WTC11 (cell line): ENCODE data around the gene THAP3. TPM values are rescaled to one million over a fixed set of nuclear protein-coding genes. Genes with fewer than 3 reads are reported as not detected.

Source experiments
- ATAC-seq: fragments of 200-7000 bp; cut with Tn5 transposase; 2 replicates; pipeline ENCODE4 v1.10.0; 2021; ENCODE audit warnings: mild to moderate bottlenecking, moderate library complexity
- CTCF ChIA-PET: fragments of 300-600 bp; sonication (Branson Sonifier 250); formaldehyde crosslinking; loops from one replicate; lab custom pipeline; 2021; ENCODE audit warnings: antibody characterized with exemption; lab: Charles Lee
- POLR2A ChIA-PET: fragments of 350-600 bp; sonication (Branson Sonifier 250); formaldehyde crosslinking; loops from one replicate; lab custom pipeline; 2021; ENCODE audit warnings: antibody characterized with exemption; lab: Charles Lee
- DNase-seq: peaks from one replicate; pipeline ENCODE4 v3.0.0; 2021; ENCODE audit warnings: low spot score
- H3K27ac Mint-ChIP-seq: 2 replicates; pipeline ENCODE4 v1.8.0; 2021; ENCODE audit warnings: mixed read lengths
- H3K27me3 Mint-ChIP-seq: 2 replicates; pipeline ENCODE4 v1.8.0; 2021; ENCODE audit warnings: low read depth, mild to moderate bottlenecking, moderate library complexity, mixed read lengths
- H3K36me3 Mint-ChIP-seq: 2 replicates; pipeline ENCODE4 v1.8.0; 2021; ENCODE audit warnings: mixed read lengths
- H3K4me1 Mint-ChIP-seq: 2 replicates; pipeline ENCODE4 v1.8.0; 2022; ENCODE audit warnings: mixed read lengths
- H3K4me3 Mint-ChIP-seq: 2 replicates; pipeline ENCODE4 v1.8.0; 2021; ENCODE audit warnings: mild to moderate bottlenecking, moderate library complexity, mixed read lengths
- H3K9me3 Mint-ChIP-seq: 2 replicates; pipeline ENCODE4 v1.8.0; 2021; ENCODE audit warnings: mixed read lengths
- ATF1 ChIP-seq: sonication (generic); formaldehyde crosslinking; IDR thresholded peaks from 2 replicates; pipeline ENCODE4 v1.8.1; 2023; ENCODE audit warnings: mild to moderate bottlenecking, moderate library complexity, missing genetic modification reagents
- CREB1 ChIP-seq: sonication (generic); formaldehyde crosslinking; IDR thresholded peaks from 2 replicates; pipeline ENCODE4 v1.8.0; 2023; ENCODE audit warnings: mild to moderate bottlenecking, missing genetic modification reagents
- ESRRA ChIP-seq: sonication (generic); formaldehyde crosslinking; IDR thresholded peaks from 2 replicates; pipeline ENCODE4 v1.8.1; 2022; ENCODE audit warnings: mild to moderate bottlenecking, missing genetic modification reagents, borderline replicate concordance
- ETV6 ChIP-seq: sonication (generic); formaldehyde crosslinking; IDR thresholded peaks from 2 replicates; pipeline ENCODE4 v1.8.1; 2022; ENCODE audit warnings: mild to moderate bottlenecking, missing genetic modification reagents
- FOXJ3 ChIP-seq: sonication (generic); formaldehyde crosslinking; IDR thresholded peaks from 2 replicates; pipeline ENCODE4 v1.9.0; 2021; ENCODE audit warnings: missing genetic modification reagents, mild to moderate bottlenecking, borderline replicate concordance
- FOXK1 ChIP-seq: sonication (generic); formaldehyde crosslinking; IDR thresholded peaks from 2 replicates; pipeline ENCODE4 v1.8.0; 2022; ENCODE audit warnings: mild to moderate bottlenecking, moderate library complexity, missing genetic modification reagents
- JAZF1 ChIP-seq: fragments of 250-450 bp; sonication (Bioruptor Pico); IDR thresholded peaks from 2 replicates; pipeline ENCODE4 v1.9.0; 2021; ENCODE audit warnings: moderate library complexity, mild to moderate bottlenecking, inconsistent platforms
- JUN ChIP-seq: sonication (generic); formaldehyde crosslinking; IDR thresholded peaks from 2 replicates; pipeline ENCODE4 v1.8.0; 2023; ENCODE audit warnings: mild to moderate bottlenecking, missing genetic modification reagents
- NFATC4 ChIP-seq: fragments of 250-450 bp; sonication (Bioruptor Pico); IDR thresholded peaks from 2 replicates; pipeline ENCODE4 v1.9.0; 2021; ENCODE audit warnings: mild to moderate bottlenecking
- PRRX2 ChIP-seq: fragments of 250-450 bp; sonication (Bioruptor Pico); IDR thresholded peaks from 2 replicates; pipeline ENCODE4 v1.8.0; 2021; ENCODE audit warnings: mild to moderate bottlenecking
- SP1 ChIP-seq: sonication (generic); formaldehyde crosslinking; conservative IDR thresholded peaks from 2 replicates; pipeline ENCODE4 v1.8.1; 2022; ENCODE audit warnings: missing genetic modification reagents
- TP53 ChIP-seq: sonication (generic); formaldehyde crosslinking; IDR thresholded peaks from 2 replicates; pipeline ENCODE4 v1.8.1; 2023; ENCODE audit warnings: mild to moderate bottlenecking, missing genetic modification reagents
- ZNF121 ChIP-seq: sonication (generic); formaldehyde crosslinking; IDR thresholded peaks from 2 replicates; pipeline ENCODE4 v1.8.0; 2023; ENCODE audit warnings: missing genetic modification reagents
- ZNF138 ChIP-seq: sonication (generic); formaldehyde crosslinking; conservative IDR thresholded peaks from 2 replicates; pipeline ENCODE4 v1.8.1; 2022; ENCODE audit warnings: mild to moderate bottlenecking, moderate library complexity, missing genetic modification reagents
- ZNF219 ChIP-seq: sonication (generic); formaldehyde crosslinking; IDR thresholded peaks from 2 replicates; pipeline ENCODE4 v1.8.0; 2023; ENCODE audit warnings: missing genetic modification reagents, mild to moderate bottlenecking, borderline replicate concordance
- total RNA-seq: library from RNA; stranded (reverse); gene quantifications from 3 replicates; pipeline ENCODE4 v1.2.3, GENCODE V29; 2021
- TF ChIP-seq, protein P1 (sequence below): sonication (generic); formaldehyde crosslinking; IDR thresholded peaks from 2 replicates; pipeline ENCODE4 v1.8.1; 2023; ENCODE audit warnings: mild to moderate bottlenecking, missing genetic modification reagents, moderate library complexity
- TF ChIP-seq, protein P2 (sequence below): fragments of 250-450 bp; sonication (Bioruptor Pico); IDR thresholded peaks from 2 replicates; pipeline ENCODE4 v1.9.0; 2021; ENCODE audit warnings: moderate library complexity, mild to moderate bottlenecking, inconsistent platforms, borderline replicate concordance
- TF ChIP-seq, protein P3 (sequence below): sonication (generic); formaldehyde crosslinking; IDR thresholded peaks from 2 replicates; pipeline ENCODE4 v1.8.0; 2022; ENCODE audit warnings: mild to moderate bottlenecking, missing genetic modification reagents
- TF ChIP-seq, protein P4 (sequence below): sonication (generic); formaldehyde crosslinking; IDR thresholded peaks from 2 replicates; pipeline ENCODE4 v1.8.0; 2023; ENCODE audit warnings: missing genetic modification reagents
- TF ChIP-seq, protein P5 (sequence below): sonication (generic); formaldehyde crosslinking; IDR thresholded peaks from 2 replicates; pipeline ENCODE4 v1.8.1; 2022; ENCODE audit warnings: low read depth, missing genetic modification reagents, borderline replicate concordance
- TF ChIP-seq, protein P6 (sequence below): sonication (generic); formaldehyde crosslinking; IDR thresholded peaks from 2 replicates; pipeline ENCODE4 v1.8.0; 2022; ENCODE audit warnings: mild to moderate bottlenecking, missing genetic modification reagents
- TF ChIP-seq, protein P7 (sequence below): fragments of 200-600 bp; IDR thresholded peaks from 2 replicates; pipeline ENCODE4 v1.8.0; 2022; ENCODE audit warnings: antibody characterized with exemption
- TF ChIP-seq, protein P8 (sequence below): sonication (generic); formaldehyde crosslinking; IDR thresholded peaks from 2 replicates; pipeline ENCODE4 v1.8.1; 2023; ENCODE audit warnings: mild to moderate bottlenecking, missing genetic modification reagents, borderline replicate concordance

THAP3 gene
- total RNA-seq, 1 experiment from 2014 or later, result 14.8 TPM

DNA sequence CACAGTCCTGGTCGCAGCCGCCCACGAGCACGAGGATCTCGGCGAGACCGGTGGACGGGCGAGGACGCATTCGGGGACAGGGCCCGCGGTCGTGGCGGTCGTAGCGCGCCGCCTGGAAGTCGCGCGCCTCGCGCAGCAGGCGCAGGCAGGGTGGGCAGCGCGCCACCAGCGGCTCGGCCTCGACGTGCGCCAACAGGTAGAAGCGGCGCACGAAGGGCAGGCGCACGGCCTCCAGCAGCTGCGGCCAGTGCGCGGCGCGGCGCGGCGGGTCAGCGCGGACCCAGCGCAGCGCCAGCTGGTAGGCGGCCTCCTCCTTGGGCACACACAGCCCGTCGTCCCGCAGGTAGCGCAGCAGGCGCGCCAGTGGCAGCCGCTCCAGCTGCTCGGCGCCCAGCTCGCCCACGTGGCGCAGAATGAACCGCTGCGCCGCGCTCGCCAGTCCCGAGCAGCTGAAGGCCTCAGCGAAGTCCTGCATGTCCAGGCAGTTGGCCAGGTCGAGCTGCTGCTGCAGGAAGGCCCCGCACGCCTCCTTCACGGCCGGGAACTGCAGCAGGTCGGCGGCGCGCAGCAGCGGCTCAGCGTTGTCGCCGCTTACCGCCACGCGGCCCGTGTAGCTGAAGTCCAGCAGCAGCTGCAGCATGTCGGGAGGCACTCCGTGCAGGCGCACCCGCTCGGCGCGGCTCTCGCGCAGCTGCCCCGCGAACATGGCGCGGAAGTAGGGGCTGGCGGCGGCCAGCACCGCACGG, 22.6 kb upstream of the THAP3 start (continued):
- TF ChIP-seq FOXK1 (CRISPR knock-in tag), result peak; percentile 70
- TF ChIP-seq, all 79 proteins: peak for 19

DNA sequence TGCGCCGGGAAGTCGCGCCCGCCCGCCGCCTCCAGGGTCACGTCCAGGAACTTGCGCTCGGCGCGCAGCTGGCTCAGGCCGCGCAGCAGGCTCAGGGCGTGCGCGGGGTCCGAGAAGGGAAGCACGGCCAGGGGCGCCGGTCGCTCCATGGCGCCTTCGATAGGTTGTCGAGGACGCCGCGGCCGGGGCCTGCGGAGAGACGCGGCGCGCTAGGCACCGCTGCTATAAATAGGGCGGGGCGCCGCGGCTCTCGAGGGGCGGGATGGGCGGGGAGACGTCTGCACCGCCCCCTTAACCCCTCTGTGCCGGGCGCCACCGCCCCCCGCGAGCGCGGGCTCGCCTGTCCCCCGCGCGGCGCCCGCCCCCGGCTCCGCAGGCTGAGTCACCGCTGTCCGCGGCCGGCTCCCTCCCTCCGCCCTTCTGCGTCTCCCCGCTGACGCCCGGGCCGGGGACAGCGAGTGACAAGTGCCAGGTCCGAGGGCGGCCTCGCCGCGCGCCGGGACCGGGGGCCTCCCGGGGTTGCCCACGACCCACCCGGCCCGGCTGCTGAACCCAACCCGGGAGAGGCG, 21.9 kb upstream of the THAP3 start, which contains the start of gene KLHL21:
TSS of gene KLHL21 (minus strand) at position 201 of the 569 bp plus-strand sequence. CDS start at position 149, 52 bp downstream.
- ATAC-seq (peak; percentile 51), DNase-seq (peak; percentile 78)
- CTCF ChIA-PET, result interaction anchor here (0.6 to 1.9 kb wide), 12 partner anchors 11 to 468 kb away, joined by 3 to 10 read pairs (median 4); partner anchors contain the start of genes NOL9, PHF13, THAP3 and ZBTB48
- POLR2A ChIA-PET, result interaction anchor here (0.8 to 1.7 kb wide), 8 partner anchors 10 to 44 kb away, joined by 3 to 8 read pairs (median 4); partner anchors contain the start of genes PHF13 and ZBTB48
- Mint-ChIP-seq H3K27ac (peak within 1 kb of the TSS; percentile 97), H3K9me3 (no peaks in the 10 kb centered on the region), H3K27me3 (no peaks in the 10 kb centered on the region; the same call in 1 of the 2 replicates), H3K36me3 (peaks cover 3% of the 10 kb centered on the region; the same call in 1 of the 2 replicates), H3K4me1 (peaks cover 23% of the 10 kb centered on the region), H3K4me3 (peak within 1 kb of the TSS; percentile 80)
- TF ChIP-seq, protein P1, sequence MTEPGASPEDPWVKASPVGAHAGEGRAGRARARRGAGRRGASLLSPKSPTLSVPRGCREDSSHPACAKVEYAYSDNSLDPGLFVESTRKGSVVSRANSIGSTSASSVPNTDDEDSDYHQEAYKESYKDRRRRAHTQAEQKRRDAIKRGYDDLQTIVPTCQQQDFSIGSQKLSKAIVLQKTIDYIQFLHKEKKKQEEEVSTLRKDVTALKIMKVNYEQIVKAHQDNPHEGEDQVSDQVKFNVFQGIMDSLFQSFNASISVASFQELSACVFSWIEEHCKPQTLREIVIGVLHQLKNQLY (CRISPR knock-in tag), result no peak
- TF ChIP-seq FOXK1 (CRISPR knock-in tag) (no peak), JUN (CRISPR knock-in tag) (0 out of 2 replicates have a peak, but pooled peaks have one; percentile 33), SP1 (CRISPR knock-in tag) (peak; percentile 80; the same call in 1 of the 2 replicates), FOXJ3 (CRISPR knock-in tag) (no peak), ZNF219 (0 out of 2 replicates have a peak, but pooled peaks have one; percentile 45), ZNF121 (CRISPR knock-in tag) (no peak), NFATC4 (CRISPR knock-in tag) (no peak), ESRRA (0 out of 2 replicates have a peak, but pooled peaks have one; percentile 6), ZNF138 (CRISPR knock-in tag) (no peak), TP53 (CRISPR knock-in tag) (no peak), PRRX2 (CRISPR knock-in tag) (no peak), CREB1 (CRISPR knock-in tag) (0 out of 2 replicates have a peak, but pooled peaks have one; percentile 0), ATF1 (CRISPR knock-in tag) (no peak), ETV6 (CRISPR knock-in tag) (no peak), JAZF1 (CRISPR knock-in tag) (no peak)
- TF ChIP-seq, protein P2, sequence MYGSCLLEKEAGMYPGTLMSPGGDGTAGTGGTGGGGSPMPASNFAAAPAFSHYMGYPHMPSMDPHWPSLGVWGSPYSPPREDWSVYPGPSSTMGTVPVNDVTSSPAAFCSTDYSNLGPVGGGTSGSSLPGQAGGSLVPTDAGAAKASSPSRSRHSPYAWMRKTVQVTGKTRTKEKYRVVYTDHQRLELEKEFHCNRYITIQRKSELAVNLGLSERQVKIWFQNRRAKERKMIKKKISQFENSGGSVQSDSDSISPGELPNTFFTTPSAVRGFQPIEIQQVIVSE, result no peak
- TF ChIP-seq, protein P3, sequence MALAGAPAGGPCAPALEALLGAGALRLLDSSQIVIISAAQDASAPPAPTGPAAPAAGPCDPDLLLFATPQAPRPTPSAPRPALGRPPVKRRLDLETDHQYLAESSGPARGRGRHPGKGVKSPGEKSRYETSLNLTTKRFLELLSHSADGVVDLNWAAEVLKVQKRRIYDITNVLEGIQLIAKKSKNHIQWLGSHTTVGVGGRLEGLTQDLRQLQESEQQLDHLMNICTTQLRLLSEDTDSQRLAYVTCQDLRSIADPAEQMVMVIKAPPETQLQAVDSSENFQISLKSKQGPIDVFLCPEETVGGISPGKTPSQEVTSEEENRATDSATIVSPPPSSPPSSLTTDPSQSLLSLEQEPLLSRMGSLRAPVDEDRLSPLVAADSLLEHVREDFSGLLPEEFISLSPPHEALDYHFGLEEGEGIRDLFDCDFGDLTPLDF (CRISPR knock-in tag), result no peak
- TF ChIP-seq, protein P4, sequence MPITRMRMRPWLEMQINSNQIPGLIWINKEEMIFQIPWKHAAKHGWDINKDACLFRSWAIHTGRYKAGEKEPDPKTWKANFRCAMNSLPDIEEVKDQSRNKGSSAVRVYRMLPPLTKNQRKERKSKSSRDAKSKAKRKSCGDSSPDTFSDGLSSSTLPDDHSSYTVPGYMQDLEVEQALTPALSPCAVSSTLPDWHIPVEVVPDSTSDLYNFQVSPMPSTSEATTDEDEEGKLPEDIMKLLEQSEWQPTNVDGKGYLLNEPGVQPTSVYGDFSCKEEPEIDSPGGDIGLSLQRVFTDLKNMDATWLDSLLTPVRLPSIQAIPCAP (CRISPR knock-in tag), result no peak
- TF ChIP-seq, protein P5, sequence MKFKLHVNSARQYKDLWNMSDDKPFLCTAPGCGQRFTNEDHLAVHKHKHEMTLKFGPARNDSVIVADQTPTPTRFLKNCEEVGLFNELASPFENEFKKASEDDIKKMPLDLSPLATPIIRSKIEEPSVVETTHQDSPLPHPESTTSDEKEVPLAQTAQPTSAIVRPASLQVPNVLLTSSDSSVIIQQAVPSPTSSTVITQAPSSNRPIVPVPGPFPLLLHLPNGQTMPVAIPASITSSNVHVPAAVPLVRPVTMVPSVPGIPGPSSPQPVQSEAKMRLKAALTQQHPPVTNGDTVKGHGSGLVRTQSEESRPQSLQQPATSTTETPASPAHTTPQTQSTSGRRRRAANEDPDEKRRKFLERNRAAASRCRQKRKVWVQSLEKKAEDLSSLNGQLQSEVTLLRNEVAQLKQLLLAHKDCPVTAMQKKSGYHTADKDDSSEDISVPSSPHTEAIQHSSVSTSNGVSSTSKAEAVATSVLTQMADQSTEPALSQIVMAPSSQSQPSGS (CRISPR knock-in tag), result no peak
- TF ChIP-seq, protein P6, sequence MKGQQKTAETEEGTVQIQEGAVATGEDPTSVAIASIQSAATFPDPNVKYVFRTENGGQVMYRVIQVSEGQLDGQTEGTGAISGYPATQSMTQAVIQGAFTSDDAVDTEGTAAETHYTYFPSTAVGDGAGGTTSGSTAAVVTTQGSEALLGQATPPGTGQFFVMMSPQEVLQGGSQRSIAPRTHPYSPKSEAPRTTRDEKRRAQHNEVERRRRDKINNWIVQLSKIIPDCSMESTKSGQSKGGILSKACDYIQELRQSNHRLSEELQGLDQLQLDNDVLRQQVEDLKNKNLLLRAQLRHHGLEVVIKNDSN (CRISPR knock-in tag), result no peak; the same call in 1 of the 2 replicates
- TF ChIP-seq, protein P7, sequence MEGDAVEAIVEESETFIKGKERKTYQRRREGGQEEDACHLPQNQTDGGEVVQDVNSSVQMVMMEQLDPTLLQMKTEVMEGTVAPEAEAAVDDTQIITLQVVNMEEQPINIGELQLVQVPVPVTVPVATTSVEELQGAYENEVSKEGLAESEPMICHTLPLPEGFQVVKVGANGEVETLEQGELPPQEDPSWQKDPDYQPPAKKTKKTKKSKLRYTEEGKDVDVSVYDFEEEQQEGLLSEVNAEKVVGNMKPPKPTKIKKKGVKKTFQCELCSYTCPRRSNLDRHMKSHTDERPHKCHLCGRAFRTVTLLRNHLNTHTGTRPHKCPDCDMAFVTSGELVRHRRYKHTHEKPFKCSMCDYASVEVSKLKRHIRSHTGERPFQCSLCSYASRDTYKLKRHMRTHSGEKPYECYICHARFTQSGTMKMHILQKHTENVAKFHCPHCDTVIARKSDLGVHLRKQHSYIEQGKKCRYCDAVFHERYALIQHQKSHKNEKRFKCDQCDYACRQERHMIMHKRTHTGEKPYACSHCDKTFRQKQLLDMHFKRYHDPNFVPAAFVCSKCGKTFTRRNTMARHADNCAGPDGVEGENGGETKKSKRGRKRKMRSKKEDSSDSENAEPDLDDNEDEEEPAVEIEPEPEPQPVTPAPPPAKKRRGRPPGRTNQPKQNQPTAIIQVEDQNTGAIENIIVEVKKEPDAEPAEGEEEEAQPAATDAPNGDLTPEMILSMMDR, result no peak
- TF ChIP-seq, protein P8, sequence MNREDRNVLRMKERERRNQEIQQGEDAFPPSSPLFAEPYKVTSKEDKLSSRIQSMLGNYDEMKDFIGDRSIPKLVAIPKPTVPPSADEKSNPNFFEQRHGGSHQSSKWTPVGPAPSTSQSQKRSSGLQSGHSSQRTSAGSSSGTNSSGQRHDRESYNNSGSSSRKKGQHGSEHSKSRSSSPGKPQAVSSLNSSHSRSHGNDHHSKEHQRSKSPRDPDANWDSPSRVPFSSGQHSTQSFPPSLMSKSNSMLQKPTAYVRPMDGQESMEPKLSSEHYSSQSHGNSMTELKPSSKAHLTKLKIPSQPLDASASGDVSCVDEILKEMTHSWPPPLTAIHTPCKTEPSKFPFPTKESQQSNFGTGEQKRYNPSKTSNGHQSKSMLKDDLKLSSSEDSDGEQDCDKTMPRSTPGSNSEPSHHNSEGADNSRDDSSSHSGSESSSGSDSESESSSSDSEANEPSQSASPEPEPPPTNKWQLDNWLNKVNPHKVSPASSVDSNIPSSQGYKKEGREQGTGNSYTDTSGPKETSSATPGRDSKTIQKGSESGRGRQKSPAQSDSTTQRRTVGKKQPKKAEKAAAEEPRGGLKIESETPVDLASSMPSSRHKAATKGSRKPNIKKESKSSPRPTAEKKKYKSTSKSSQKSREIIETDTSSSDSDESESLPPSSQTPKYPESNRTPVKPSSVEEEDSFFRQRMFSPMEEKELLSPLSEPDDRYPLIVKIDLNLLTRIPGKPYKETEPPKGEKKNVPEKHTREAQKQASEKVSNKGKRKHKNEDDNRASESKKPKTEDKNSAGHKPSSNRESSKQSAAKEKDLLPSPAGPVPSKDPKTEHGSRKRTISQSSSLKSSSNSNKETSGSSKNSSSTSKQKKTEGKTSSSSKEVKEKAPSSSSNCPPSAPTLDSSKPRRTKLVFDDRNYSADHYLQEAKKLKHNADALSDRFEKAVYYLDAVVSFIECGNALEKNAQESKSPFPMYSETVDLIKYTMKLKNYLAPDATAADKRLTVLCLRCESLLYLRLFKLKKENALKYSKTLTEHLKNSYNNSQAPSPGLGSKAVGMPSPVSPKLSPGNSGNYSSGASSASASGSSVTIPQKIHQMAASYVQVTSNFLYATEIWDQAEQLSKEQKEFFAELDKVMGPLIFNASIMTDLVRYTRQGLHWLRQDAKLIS (CRISPR knock-in tag), result no peak; the same call in 1 of the 2 replicates
